GM19468 (cell line): ENCODE measurements around the gene CHP1.
"Not testable (repeated sequence)": the region's sequence is repeated elsewhere in the genome, so short reads cannot be mapped to it uniquely, and the experiment has no call there.

Experiments
- ATAC-seq: cut with Tn5 transposase; IDR thresholded peaks from one replicate; pipeline ENCODE4 v1.9.1; 2021; ENCODE audit warnings: mild to moderate bottlenecking, moderate library complexity, moderate number of reproducible peaks; ENCODE audit not compliant: unreplicated experiment; ENCODE audit errors: extremely low read depth

Gene CHP1

DNA sequence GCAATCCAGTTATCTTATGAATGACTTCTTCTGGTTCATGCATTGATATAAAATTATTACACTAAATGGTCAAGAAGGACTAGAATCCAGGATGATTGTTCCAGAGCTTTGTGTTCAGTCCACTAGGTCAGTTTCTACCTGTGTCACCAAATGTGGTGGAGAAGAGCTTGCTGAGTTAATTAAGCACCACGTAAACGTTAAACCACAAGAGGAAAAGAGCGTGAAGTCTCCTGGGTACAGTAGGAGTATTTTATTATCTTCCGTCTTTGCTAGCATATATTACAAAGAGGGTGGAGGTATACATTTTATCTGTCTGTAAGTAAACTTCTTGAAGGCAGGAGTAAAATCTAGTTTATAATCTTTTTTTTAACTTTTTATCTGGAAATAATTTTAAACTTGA, 23.5 kb downstream of the CHP1 start:
- ATAC-seq = no peak

DNA sequence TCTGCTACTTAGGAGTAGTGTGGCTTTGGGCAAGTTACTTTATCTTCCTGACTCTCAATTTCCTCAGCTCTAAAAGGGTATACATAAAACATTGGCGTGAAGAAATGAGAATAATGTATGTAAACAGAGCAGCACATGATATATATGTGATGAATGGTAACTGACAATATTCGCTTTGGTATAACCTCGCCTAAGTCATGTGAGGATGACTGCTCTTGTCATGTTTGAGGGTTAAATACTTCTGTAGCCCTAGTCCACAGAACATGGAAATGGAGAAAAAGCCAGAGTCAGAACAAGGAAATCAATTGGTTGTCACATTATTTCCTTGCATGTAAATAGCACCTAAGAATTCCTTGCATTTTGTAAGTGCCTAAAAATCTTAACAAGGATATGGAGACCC, 25.0 kb downstream of the CHP1 start:
- no peak for ATAC-seq

DNA sequence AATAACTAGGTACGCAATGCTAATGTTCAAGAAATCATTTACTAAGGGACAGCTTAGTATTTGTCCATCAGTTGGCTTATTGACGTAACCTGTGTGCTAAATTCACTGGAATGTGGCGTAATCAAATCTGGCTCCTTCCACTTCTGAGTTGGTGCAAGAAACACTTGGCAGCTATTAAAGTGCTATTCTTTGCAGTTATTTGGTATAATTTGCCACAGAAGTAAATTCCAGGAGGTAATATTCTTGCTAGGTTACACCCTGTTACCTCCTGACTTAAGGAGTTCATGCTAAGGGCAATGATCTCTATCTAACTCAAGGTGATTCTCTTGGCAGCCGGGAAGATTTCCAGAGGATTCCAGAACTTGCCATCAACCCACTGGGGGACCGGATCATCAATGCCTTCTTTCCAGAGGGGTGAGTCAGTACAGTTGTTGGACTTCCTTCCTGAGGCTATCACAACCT, 25.5 kb downstream of the CHP1 start:
- no peak for ATAC-seq

DNA sequence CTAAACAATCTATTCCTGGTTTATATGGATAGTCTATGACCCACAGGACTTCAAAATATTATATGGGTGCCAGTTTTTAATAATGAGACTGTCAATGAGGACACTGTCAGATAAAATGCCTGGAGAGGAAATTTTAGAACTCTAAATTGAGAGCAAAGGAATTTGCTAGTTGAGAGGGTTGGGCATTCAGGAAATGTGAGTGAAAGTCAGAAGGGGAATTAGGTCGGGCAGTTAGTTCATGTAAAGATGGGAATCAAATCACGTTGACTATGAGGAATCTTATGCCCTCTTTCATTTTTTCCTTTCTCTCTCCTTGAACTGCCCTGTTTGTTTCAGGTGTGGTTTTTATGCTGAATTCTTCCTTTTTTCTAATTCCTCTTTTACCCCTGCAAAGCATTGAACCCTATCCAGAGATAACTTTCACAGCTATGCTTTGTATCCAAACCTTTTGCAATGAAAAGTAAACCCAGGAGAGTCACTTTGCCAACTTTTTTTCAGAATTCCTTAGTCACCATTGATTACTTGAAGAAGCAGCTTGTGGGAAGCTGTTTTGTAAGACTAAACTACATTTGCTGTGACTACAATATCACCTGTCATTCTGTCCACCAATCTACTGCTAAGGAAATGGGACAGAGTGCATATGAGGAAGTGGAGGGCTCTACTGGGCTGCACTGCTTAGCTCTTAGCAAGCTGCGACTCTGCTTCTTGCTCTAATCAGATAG, 27.8 kb downstream of the CHP1 start:
- ATAC-seq = no peak

DNA sequence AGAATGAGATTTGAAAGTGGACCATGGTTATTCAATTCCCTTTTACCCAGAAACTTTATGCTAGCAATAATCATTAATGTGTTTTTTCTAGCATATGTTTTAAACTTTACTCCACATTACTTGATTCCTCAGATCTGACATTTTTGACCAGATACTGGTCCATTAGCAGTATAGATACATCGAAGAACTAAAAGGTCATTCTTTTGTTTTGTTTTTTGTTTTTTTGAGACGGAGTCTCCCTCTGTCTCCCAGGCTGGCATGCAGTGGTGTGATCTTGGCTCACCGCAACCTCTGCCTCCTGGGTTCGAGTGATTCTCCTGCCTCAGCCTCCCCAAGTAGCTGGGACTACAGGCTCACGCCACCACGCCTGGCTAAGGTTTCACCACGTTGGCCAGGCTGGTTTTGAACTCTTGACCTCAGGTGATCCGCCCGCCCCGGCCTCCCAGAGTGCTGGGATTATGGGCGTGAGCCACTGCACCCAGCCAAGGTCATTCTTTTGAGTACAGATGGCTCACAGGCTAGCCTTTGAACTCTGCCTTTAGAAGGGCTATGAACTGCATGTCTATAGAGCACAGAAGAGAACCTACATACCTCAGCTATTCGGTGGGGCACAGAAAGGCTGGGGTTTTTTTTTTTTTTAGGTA, 28.6 kb downstream of the CHP1 start:
- ATAC-seq = no peak

DNA sequence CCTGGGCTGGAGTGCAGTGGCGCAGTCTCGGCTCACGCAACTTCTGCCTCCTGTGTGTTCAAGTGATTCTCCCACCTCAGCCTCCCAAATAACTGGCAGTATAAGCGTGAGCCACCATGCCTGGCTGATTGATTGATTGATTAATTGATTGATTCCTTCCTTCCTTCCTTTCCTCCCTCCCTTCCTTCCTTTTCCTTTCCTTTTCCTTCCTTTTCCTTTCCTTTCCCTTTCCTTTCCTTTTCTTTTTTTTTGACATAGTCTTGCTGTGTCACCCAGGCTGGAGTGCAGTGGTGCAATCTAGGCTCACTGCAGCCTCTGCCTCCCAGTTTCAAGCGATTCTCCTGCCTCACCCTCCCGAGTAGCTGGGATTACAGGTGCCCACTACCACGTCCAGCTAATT, 29.9 kb downstream of the CHP1 start:
- ATAC-seq = not testable (repeated sequence)

DNA sequence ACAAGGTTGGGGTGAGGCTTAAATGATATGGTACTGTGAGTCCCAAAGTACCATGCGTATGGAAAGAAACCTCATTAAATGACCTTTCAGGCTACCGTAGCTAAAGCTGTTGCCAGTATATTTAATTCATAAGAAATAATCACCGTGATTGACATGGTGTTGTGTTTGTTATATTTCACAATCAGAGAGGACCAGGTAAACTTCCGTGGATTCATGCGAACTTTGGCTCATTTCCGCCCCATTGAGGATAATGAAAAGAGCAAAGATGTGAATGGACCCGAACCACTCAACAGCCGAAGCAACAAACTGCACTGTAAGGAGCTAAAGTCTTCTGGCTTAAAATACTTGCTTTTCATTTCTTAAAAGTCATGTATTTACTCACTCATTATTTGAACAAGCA, 31.5 kb downstream of the CHP1 start:
- ATAC-seq = no peak

DNA sequence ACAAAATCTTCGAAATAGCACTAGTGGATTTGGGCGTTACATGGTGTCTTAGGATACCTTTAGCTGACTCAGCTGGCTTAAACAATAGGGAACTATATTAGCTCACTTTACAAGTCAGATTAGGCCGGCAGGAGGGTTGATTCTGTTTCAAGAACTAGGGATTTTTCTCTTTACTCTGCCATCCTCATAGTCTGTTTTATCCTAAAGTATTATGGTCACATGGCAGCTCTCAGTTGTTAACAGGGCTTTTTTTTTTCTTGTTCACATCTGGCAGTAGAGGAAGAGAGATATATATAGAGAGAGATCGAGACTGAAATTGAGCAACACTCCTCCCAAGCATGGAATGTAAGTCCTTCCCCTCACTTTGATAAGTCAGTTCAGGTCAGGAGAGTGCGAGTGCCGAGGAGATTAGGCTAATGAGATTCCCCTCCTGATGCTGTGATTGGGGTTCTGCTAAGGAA, 32.9 kb downstream of the CHP1 start:
- no peak for ATAC-seq

DNA sequence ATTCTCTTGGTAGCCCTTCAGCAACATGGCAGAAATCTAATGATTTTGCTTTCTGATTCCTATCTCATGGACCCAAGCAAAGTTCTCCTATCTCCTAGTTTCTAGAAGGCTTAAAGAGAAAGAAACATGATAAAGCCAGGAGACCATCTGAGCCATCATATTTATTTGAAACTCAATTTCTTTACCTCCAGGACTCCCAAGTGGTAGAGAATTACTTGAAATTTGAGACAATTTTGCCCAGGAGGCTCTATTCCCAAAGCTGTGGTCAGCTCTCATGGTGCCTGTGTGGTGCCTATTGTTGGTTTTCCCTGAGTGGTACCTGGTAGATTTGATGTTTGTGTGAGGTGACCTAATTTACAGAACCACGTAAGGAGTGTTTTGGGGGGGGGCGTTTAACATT, 38.8 kb downstream of the CHP1 start:
- ATAC-seq = no peak

DNA sequence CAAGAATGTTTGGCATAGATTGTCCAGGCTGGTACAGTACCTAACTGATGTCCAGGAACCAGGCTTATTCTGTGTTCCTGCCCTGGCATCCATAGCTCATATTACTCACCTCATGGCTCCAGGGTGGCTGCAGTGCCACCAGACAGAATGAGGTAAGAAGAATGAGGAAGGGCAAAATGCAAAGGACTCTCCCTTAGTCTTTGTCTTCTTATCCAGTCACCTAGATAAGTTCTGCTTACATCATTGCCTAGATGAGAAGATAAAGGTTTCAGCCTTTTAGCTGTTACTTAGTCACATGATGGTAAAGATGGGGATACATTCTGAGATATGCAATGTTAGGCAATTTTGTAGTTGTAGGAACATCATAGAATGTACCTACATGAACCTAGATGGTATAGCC, 45.8 kb downstream of the CHP1 start:
- ATAC-seq = no peak

DNA sequence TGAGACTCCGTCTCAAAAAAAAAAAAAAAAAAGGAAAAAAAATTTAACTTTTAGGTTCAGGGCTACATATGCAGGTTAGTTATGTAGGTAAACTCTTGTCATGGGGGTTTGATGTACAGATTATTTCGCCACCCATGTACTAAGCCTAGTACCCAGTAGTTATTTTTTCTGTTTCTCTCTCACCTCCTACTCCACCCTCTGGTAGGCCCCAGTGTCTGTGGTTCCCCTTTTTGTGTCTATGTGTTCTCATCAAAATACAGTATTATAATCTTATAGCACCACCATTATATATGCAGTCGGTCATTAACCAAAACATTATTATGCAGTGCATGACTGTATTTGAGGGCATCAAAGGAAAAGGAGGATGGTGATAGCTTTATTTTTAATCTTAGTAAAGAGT, 47.3 kb downstream of the CHP1 start:
- no peak for ATAC-seq

DNA sequence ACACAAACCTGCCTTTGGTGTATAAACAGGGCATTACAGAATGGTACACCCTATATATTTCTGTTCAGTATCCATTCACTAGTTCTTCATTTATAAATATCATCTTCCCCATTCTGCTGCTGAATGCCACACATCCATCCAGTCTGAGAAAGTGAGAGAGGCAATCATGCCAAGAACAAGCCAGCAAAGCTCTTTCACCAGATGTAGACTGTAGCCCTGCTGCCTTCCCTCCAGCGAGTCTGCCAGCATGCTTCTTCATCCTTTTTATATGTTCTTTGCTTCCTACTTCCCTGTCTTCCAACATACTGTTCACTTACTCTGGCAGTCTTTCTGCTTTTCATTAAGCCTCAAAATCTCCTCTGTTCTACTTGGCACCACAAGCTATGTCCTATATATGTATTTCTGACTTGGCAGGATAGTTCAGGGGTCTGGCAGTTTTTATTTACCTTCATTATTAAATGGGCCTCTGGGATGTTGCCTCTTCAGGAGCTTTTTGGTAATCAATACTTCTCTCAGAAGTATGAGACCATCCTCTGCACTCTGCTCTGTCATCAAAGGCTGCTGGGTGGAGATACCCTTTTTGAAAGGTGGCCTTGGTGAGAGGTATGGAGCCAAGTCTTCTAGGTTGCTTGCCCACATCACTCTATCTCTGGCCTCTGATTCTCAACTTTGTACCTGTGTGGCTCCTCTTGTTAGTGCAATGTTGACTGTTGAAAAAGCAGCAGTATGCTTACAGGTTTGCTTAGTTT, 48.6 kb downstream of the CHP1 start:
- ATAC-seq = no peak

DNA sequence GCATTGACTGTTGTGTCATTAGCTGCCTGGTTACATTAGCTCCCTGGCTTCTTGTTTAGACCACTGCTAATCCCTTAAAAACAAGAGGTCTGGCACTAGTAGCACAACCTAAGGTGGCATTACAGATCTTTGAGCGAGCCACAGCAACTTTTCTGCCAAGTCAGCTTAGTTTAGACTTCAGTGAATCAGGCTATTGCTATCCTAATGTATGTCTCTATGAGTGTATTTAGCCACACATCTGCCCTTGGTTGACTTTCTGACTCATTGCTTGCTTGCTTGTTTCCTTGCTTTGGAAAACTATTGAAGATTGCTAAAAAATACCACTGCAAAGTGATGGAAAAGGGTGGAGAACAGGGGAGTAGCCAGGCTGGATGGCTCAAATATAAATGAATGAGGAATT, 50.2 kb downstream of the CHP1 start:
- ATAC-seq = no peak

DNA sequence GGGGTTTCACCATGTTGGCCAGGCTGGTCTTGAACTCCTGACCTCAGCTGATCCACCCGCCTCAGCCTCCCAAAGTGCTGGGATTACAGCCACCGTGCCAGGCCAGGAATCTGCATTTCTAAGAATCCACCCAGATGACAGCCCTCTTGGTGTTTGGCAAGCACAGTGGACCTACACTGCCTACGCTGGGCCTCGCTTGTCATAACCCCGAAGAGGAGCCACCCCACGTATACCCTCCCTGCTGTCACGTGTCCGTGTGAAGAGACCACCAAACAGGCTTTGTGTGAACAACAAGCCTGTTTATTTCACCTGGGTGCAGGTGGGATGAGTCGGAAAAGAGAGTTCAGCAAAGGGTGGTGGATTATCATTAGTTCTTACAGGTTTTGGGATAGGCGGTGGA, 51.4 kb downstream of the CHP1 start:
- ATAC-seq = not testable (repeated sequence)

DNA sequence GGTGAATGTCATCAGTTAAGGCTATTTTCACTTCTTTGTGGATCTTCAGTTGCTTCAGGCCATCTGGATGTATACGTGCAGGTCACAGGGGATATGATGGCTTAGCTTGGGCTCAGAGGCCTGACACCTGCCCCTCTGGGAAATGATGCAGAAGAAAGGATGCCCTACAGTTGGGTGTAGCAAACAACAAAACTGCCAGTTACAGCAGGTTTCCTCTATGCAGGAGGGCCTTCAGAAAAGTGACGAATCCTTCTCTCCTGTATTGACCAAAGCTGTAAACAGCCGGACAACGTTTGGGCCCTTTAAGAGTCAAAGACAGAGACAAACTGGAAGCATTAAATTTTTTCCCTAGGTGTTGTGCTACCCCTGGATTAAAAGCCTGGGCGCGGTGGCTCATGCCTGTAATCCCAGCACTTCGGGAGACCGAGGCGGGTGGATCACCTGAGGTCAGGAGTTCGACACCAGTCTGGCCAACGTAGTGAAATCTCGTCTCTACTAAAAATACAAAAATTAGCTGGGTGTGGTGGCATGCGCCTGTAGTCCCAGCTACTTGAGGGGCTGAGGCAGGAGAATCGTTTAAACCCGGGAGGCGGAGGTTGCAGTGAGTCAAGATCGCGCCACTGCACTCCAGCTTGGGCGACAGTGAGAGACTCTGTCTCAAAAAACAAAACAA, 52.0 kb downstream of the CHP1 start:
- ATAC-seq = not testable (repeated sequence)

DNA sequence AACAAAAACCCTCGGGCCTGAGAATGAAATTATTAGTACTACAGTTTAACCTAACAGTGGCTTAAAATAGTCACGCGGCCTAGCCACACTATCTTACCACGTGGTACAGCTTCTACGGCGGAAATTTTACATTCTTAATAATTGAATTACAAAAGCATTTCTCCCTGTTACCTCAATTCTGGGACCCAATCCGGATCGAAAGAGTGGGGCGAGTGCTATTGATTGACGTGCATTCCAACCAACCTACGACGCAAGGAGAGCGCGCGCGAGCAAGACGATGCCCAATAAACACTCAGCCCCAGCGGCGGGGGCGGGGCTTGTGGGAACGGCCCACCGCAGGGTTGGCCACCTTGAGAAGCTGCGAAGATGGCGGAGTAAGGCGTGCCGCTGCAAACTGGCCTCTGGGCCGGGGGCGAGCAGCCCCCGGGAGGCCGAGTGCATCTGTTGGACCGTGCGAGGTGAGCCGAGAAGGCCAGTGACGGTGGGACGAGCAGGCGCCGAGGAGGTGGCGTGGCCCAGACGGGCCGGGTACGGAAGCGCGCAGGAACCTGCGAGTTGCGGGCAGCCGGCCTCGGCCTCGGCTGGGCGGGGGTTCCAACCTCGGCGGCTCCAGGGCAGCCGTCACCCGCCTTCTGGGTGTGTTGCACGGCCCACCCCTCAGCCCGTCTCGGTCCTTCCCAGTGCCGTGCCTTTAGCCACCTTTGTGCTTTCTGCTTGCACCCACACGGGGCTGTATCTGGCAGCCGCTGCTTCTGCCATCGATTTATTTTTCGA, 52.8 kb downstream of the CHP1 start:
- ATAC-seq = peak; percentile 85

DNA sequence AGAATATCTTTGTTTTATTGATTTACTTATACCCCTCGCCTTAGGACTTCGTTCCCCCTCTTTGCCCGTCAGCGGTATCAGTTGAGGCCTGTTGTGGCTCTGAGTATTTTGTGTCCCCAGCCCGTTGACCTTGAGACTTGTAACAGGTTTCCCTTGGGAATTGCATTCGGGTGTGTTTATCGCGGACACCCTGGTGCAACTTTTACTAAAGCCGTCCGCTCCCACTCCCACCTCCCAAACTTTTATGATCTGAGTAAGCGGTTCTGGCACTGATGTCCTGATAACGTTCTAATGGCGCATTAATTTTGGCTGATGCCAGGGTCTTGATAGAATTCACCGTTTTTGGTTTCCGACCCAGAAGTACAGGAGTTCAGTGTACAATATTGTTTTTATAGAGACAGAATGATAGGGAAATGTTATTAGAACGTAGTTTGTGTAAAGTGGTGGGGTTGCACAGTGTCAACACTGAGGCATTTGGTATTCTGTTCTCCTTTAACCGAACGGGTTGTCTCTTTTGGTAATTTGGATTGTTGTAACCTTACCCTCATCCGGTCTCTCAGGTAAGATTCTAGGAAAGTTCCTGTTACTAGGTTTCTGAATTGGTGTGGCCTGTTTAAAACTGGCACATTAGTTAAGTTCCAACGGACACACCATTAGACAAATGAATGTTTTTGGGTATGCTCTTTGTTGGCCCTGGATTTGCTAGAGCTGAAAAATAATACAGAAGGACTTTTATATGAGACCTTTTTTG, 53.5 kb downstream of the CHP1 start:
- no peak for ATAC-seq

DNA sequence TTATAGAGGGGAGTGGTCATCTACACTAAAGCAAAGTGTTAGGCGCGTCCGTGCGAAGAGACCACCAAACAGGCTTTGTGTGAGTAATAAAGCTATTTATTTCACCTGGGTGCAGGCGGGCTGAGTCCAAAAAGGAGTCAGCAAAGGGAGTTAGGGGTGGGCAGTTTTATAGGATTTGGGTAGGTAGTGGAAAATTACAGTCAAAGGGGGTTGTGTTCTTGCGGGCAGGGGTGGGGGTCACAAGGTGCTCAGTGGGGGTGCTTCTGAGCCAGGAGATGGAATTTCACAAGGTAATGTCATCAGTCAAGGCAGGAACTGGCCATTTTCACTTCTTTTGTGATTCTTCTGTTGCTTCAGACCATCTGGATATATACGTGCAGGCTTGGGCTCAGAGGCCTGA, 54.2 kb downstream of the CHP1 start:
- ATAC-seq = no peak

DNA sequence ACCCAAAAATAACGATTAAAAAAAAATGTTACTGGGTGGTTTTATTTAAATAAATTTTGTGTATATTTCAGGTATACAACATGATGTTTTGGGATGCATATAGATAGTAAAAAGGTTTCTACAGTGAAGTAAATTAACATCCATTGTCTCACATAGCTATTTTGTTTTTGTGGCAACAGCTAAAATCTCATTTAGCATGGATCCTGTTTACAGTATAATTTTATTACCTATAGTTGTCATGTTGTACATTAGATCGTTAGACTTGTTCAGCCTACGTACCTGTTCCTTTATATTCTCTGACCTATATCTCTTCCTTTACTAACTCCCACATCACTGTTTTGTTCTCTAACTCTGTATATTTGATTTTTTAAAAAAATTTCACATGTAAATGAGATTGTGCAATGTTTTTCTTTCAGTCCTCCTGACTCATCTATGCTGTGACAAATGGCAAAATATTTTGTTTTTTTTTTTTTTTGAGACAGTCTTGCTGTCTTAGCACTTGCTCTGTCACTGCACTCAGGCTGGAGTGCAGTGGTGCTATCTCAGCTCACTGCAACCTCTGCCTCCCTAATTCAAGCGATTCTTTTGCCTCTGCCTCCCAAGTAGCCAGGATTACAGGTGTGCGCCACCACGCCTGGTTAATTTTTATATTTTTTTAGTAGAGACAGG, 55.7 kb downstream of the CHP1 start:
- ATAC-seq = no peak
